Inflammatory macrophage treated with lipopolysaccharide for 4 hours (primary cell): ENCODE data around the gene SLC44A1.

Source experiments
- DNase-seq: peaks from one replicate; pipeline ENCODE4 v3.0.0-alpha.2; 2020

The SLC44A1 gene

DNA sequence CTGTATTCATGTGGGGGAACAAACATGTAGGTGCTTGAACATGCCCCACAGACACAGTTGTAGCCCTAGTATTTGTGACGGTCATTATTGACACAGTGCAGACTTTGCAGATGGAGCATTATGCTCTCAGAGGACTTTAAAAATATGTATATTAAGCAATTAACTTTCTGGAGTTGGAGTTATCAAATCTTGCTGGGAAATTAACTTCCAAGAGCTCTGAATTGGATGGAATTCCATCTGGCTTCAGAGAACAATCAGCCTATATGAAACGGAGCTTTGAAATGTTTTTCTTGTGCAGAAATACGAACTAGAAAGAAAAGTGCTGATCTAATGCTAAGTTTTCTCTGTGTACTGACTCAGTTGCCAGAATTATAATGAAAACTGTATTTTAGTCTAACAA lies 152.4 kb downstream of the SLC44A1 start:
- DNase-seq, result no peak

DNA sequence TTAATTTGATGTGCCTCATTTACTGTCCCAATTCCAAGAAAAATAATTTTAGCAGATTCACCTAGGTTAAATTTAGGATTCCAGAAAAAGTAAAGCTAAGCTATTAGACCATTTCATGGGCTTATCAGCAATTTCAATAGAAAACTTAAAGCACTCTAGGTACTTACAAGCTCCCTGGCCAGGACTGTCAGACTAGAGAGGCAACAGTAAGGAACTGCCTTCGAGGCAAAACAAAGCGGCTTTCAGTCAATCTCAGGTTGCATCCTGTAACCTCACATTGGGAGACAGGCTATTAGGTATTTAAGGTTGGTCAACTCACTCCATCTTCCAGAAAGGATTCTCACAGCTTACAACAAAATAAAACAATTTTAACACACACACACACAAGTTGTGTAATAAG lies 154.7 kb downstream of the SLC44A1 start:
- no peak for DNase-seq

DNA sequence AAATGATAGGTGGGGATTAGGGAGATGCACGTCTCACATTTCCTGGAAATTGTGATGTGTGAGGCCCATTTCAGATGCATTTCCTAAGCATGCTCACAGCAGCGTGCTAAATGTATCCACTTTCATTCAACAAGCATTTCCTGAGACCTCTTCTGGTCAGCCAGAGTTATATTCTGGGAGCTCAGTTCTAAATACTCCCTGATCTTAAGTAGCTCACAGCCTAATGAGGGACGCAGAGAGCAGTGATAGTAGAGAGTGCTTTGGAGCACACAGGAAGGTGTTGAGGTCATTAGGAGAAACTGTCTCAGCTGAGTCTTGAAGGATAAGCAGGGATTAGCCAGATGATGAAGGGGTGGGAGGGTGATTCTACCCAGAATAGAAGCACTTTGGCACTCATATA lies 157.2 kb downstream of the SLC44A1 start:
- no peak for DNase-seq

DNA sequence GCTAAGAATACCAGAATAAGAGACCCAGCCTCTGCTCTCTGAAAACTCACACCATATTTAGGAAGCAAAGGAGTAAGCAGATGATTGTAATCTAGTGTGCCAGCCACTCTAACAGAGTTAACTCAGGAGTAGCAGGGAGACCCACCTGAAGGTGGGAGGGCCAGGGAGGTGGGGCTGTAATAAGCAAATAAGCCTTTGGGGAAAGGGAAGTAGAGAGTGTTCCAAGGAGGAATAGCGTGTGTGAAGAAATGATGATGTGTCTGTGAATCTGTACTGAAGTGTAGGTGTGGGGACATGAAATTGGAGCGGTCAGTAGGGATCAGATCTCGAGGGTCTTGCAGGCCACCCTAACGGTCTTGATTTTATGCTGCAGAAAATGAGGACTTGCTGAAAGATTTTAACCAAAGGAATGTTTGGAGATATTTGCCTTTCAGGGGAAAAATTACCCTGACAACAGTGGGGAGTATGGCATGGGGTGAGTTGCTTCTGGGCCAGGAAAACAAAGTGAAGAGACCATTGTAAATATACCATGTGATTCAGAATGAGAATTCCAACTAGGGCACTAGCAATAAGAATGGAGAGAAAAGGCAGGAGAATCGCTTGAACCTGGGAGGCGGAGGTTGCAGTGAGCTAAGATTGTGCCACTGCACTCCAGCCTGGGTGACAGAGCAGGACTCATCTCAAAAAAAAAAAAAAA lies 159.2 kb downstream of the SLC44A1 start:
- DNase-seq, result no peak

DNA sequence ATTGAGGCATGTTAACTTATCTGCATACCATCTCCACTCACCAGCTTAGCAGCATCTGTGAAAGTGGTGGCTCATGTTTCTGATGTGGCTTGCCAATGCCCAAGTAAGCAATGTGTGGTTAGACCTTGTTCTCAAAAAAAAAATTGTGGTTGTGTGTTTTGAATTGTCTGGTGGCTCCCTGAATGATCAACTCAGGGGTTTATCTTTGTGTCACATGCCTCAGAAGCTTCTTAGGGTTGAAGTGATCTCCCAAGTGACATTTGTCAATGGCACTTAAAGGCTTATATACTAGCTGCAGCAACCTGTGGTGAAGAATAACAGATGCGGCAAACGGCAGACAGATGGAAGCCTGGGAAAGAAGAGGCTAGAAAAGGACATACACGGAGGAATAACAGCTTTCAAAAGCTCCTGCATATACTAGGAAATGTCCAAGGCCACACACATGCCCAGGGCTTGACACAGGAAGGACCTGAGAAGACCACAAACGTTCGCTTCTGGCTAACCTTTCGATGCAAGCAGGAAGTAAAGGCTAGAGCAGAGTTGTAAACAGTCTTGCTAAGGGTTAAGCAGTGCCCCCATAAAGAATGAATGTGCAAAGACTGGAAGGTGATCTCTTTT lies 161.2 kb downstream of the SLC44A1 start:
- DNase-seq, result no peak

DNA sequence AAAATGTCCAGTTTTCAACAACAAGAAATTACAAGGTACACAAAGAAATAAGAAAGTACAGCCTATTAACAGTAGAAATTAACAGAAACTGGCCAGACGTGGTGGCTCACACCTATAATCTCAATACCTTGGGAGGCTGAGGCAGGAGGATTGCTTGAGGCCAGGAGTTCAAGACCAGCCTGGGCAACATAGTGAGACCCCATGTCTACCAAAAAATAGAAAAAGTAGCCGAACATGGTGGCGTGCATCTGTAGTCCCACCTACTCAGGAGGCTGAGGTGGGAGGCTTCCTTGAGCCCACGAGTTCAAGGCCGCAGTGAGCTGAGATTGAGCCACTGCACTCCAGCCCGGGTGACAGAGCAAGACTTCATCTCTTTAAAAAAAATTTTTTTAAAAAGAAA lies 161.9 kb downstream of the SLC44A1 start:
- no peak for DNase-seq

DNA sequence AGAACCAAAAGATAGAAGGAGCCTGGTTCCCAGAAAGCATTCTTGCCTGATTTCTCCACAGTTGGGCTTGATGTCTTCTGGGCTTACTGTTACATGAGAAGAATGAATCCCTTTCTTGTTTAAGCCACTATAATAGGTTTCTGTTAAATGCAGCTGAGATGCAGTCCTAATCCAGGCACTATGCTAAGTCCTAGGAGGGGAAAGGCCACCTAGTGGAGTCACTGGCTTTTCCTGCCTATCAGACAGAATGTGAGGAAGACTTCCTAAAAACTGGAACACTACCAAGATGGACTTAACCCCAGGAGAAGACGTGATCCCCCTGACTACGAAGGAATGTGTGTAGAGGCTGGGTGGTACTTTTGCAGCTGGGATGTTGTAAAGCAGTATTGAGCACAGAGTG lies 169.1 kb downstream of the SLC44A1 start:
- no peak for DNase-seq

DNA sequence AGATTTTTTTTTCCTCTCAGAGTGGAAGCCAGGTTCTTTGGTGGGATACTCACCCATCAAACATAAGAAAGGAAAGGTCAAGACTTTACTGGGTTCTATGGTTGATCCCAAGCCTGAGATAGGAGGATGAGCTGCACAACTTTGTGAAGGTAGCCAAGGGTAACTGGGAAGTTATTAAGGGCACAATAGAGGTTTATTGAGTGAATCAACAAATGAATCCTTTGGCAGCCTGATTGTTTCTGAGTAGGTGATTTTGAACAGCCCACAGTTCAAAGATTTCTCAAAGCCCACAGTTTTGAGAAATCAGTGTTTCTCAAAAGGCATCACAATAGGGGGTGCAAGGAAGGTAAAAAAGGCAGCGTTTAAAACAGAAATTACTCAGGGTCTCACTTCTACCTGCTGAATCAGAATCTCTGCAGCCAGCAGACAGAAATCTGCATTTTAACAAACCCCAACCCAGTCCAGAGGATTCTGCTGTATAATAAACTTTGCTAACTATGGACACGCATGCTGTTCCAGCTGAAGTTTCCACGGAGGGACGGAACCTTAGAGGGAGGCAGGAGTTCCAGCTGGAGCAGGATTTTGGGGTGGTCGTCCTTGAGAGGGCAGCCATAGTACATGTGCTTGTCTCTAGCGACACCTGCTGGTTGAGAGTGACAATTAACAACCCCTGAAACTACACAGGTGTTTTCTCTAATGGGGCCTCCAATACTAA lies 170.7 kb downstream of the SLC44A1 start:
- peak; percentile 41 for DNase-seq

DNA sequence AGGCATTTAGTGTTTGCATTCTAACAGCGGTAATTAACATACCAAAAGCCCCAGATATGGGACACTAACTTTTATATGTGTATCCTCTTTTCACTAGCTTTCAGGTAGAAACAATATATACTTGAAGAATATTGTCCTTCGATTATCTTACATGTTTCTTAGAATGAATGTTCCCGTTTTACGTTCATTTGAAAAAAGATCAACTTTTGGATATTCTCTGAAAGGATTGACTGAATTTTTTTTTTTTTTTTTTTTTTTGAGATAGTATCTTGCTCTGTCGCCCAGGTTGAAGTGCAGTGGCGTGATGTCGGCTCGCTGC lies 171.2 kb downstream of the SLC44A1 start:
- DNase-seq, result no peak

DNA sequence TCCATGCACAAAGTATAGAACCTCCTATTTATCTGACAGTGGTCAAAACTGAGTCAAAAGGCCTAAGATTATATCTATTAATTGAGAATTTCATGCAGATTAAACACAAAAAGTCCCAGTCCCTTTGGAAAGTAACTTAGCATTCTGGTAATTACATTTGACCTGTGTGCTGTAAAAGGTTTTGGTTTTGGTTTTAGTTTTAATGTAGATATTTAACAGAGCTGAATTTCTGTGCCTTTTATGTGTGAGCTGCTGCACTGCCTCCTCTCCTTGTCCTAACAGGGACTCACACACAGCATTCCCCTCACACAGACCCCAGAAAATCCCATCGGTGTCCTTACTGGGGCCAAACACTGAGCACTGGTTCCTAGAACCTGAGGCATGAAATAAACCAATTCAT lies 172.4 kb downstream of the SLC44A1 start:
- peak; percentile 36 for DNase-seq

DNA sequence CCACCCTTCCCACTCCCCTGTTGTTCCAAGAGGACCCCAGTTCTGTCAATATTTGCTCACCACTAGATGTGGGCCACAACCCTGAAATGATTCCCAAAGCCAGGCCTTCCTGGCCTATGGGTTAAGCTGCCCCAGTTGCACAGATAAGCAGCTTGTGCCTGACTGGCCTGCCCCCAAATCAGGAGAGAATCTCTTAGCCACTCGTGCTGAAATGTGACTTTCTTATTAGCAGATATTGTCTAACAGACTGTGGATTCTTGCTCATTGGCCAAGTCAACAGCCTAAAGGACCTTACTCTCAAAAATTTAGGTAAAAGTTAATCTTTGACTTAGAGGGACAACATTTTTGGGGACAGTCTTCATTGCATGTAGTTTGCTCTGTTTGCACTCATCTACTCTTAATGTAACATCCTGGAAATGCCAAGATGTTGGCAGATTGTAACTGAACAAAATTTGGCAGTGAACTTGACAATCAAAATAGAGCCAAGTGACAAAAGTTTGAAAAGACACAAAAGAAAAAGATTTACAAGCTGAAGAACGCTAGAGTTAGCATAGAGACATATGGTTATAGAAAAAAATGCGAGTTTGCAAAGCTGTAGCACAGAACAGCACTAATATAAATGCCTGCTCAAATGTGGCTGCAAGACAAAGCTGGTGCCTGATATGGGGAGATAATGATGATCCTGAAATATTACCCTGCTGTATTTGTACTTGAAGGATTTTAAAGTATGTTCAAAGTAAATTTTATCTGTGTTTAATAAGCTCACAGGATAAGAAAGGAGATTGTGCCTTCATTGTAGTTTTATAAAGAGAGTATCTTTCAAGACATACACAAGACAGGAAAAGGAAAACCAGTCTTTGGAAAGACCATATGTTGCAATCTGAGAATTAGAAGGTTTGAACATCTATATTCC lies 174.4 kb downstream of the SLC44A1 start:
- DNase-seq, result no peak

DNA sequence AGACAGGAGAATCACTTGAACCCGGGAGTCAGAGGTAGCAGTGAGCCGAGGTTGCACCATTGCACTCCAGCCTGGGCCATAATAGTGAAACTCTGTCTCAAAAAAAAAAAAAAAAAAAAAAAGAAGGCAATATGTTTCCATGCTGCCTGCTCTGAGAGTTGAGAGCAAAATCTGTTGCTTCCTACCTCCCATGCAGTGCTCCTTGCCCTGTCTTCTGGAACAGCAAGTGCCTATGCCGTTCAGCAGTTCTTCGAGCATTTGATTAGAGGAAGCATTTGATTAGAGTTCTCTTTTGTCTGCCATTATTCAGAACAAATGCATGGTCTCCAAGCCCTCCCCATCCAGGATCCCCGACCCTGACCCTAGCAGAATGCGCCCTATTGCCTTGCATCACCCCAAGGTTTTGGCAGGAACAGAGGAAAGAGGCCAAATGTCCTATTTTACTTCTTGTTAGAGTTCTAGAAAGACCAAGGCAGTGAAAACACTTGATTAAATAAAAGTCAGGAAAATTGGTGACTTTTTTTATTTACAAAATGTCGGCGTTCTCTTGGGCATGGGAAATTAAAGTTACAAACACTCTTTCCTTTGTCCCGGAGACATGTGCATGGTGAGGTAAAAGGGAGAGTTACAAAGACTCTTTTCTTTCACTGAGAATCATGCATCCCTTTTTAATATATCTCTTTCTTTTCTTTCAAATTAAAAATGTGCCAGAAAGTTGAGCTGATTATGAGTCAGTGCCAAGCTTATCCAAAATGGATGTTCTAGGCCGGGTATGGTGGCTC lies 175.6 kb downstream of the SLC44A1 start:
- no peak for DNase-seq

DNA sequence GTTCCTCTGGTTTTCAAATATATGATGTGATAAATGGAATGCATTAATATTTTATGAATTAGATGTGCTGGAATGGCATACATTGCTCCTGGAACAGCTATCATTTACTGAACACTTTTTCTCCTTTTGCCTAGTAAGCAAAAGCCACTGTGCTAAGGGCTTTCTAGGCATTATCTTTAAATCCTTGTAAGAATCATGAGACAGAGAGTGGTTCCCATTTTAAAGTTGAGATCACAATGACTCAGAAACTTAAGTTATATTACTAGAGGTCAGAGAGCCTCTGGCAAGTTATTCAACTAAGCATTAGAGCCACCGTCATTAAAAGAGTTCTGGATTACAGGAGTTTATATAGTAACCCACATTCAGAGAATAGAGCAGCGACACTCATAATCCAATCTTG lies 176.7 kb downstream of the SLC44A1 start:
- peak; percentile 84 for DNase-seq

DNA sequence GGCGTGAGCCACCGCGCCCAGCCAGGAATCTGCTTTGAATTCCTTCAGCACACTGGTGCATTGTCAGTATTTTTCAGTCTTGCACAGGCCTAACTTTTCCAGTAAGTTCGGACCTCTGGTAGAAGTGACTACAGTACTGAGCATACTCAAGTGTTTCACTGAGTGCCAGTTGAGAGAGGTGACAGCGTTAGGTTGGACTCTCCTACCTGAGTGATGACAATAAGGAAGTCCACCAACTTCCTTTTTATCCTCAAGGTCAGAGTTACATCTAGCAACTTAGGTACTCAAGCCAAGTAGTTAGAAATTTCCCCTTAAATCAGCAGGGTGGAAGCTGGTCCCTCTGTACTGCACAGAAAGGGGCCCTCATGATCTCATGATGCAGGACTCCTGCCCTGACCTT lies 177.4 kb downstream of the SLC44A1 start:
- no peak for DNase-seq

DNA sequence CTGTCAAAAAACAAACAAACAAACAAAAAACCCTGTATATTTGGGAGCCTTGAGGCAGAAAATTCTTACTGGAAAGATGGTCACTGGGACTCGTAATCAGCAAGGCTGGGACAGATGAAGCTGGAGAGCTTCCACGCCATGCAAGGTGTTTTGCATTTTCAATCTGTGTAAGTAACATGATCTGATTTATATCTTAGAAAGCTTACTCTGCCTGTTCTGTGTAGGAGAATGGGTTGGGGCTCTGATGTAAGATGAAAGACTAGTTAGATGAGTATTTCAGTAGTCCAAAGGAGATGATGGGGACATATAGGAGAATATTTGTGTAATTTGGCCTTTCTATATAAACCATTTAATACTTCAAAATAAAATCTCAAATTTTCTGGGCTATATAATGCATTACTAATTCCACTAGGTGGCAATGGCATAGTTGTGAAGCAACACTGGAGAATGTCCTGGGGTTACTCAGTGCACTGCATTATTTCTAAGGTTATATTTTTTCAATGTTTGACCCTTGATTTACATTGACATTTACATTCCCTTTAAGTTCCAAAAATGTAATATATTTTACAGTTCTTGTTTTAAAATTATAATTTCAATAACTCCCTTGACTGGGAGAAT lies 181.5 kb downstream of the SLC44A1 start:
- peak; percentile 54 for DNase-seq

DNA sequence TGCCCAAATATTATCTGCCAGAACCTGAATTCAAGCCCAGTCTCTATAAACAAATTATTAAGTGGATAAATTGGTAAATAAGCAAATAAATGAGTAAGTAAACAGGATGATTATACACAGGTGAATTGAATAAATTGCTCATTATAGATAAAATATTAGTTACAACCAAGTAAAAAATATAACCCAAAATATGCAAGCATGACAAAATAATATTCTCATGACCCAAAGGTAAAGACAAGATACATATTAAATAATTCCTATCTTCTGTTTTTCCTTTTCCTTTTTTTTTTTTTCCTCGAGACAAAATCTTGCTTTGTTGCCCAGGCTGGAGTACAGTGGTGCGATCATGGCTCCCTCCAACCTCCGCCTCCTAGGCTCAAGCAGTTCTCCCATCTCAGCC lies 182.2 kb downstream of the SLC44A1 start:
- DNase-seq, result no peak

DNA sequence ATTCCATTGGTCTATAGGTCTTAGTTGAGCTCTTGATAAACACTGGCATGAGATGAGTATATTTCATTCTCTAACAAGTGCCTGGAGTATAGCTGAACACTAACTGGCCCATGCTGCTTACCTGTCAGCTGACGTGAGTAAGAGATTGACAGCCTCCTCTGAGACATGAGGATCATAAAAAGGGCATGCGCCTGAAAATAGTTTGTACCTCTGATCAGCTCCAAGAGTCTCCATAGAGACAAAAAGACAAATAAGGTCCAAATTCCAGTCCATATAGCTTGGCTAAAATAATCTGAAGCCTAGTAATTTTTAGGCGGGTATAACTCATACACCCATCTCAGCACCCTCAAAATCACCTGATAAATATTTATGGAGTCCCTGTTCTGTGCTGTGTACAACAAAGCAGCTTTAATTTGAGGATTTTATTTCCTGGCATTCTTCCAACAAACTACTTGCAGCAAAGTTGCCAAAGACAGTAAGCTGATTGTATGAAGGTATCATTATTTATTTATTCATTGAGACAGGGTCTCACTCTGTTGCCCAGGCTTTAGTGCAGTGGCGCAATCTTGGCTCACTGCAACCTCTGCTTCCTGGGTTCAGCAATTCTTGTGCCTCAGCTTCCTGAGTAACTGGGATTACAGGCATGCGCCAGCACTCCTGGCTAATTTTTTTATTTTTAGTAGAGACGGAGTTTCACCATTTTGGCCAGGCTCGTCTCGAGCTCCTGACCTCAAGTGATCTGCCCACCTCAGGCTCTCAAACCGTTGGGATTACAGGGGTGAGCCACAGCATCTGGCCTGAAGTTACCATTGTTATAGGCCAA lies 187.2 kb downstream of the SLC44A1 start:
- no peak for DNase-seq

DNA sequence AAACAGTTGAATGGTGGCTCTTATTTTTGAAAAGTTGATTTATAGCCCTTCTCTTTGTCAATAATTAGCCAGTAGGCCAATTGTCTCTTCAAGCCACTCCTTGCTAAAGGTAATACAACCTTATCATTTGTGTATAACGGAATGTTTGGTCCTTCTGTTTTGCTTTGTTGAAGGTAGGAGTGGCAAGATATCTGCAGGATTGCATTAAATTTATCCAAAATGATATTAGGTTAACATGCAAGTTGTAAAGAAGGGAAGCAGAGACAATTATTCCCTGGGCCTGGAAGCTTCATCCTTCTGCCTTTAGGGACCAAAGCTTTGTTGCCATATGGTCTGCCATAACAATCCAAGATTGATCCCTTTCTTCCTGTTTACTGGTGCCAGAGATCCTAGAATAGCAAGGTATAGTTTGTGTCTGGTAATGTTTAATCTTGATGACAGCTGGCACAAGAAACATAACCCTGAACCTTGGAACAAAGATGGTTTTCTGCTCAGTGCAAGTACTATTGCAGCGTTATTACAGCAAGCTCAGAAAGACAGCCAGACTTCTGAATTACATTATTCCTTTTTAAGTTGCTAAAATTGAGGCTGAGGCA lies 187.9 kb downstream of the SLC44A1 start:
- no peak for DNase-seq

DNA sequence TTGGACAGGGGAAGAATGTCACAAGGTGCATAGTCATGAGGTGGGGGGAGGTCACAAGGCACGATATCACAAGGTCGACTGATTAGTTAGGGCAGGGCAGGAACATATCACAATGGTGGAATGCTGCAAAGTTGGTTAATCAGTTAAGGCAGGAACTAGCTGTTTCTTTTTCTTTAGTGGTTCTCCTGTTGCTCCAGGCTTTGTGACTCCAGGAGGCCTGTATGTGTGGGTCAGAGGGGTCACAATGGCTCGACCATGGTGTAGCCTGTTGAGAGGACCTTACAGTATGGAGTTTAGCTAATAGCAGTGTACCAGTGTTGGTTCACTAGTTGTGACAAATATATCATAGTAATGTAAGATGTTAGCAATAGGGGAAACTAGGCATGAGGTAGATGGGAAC lies 191.0 kb downstream of the SLC44A1 start:
- no peak for DNase-seq

DNA sequence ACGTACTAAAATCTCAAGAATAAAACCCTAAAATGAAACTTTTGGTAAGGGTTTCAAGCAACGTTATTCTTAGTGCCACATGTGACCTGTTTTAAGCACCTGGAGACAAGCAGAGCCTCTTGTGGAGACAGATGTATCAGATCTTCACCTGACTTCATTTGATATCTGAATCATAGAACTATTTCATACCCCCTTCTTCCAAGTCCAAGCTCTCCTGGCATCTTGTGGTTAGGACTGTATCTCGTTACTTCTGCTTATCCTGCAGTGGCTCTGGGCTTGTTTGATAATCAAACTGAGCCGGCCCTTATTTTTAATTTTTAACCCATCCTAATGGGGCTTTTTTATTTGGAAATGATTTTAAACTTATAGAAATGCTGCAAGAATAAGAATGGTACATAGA lies 192.3 kb downstream of the SLC44A1 start:
- no peak for DNase-seq

DNA sequence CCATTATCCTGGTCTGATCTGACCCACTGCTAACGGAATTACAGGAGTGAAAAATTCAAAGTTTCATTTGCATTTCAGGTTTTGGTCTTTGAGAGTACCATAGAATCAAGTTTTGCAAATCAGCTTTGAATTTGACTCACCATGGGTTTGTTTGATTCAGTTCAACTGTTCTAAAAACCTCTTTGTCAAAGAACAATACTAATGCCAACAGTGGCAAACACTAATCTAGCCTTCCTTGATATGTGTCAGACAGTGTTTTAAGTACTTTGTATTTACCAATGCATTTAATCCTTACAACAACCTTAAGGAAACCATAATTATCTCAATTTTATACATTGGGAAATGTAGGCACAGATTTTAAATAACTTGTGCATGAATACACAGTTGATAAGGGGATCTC lies 193.3 kb downstream of the SLC44A1 start:
- DNase-seq, result no peak
